SK-N-SH (cell line): Measurements from ENCODE around the gene FADS3. TPM values are rescaled to one million over a fixed set of nuclear protein-coding genes. Genes with fewer than 3 reads are reported as not detected.

Experiments
- CTCF ChIA-PET: fragments of 300-600, 350-600 bp; formaldehyde crosslinking; extraction: SDS; loops from one replicate; lab custom pipeline; 2021; lab: Yijun Ruan, JAX
- POLR2A ChIA-PET: fragments of 350-600 bp; sonication (Branson Sonifier 250); formaldehyde crosslinking; extraction: SDS; loops from one replicate; lab custom pipeline; 2020; ENCODE audit warnings: antibody characterized with exemption, inconsistent platforms; lab: Yijun Ruan, JAX
- DNase-seq: peaks from one replicate; pipeline ENCODE4 v3.0.0; 2012
- H2AFZ ChIP-seq: fragments of 200-600 bp; sonication (generic); 2 replicates; pipeline ENCODE4 v1.8.1; 2016; ENCODE audit warnings: antibody characterized with exemption, mild to moderate bottlenecking, low read depth
- H3F3A ChIP-seq: fragments of 200-600 bp; sonication (generic); replicated peaks from 2 replicates; pipeline ENCODE3; 2016; ENCODE audit warnings: antibody characterized with exemption, mild to moderate bottlenecking; ENCODE audit not compliant: insufficient read depth
- H3K27ac ChIP-seq, 2 experiments: fragments of 200-500 bp in 1 of 2; fragments of 200-600 bp in 1 of 2; sonication (Bioruptor generic) in 1 of 2; sonication (generic), shearing (Covaris generic) in 1 of 2; 2 replicates each; pipeline versions ENCODE4 v1.5.1 to v1.6.1; 2014 to 2016; ENCODE audit warnings: low read depth in 2 of 2, inconsistent platforms in 1 of 2, low read length in 1 of 2, mild to moderate bottlenecking in 1 of 2, mixed read lengths in 1 of 2
- H3K27me3 ChIP-seq: fragments of 200-600 bp; sonication (generic), shearing (Covaris generic); 2 replicates; pipeline ENCODE4 v1.6.1; 2016; ENCODE audit warnings: mixed run types; ENCODE audit not compliant: insufficient read depth
- H3K36me3 ChIP-seq, 2 experiments: fragments of 200-500 bp in 1 of 2; fragments of 200-600 bp in 1 of 2; sonication (Bioruptor generic) in 1 of 2; sonication (generic) in 1 of 2; replicated peaks in 1 of 2; 2 replicates each; pipeline versions ENCODE3 to v1.5.1; 2014 to 2016; ENCODE audit warnings: low read length in 1 of 2, mild to moderate bottlenecking in 1 of 2; ENCODE audit not compliant: insufficient read depth in 2 of 2, control insufficient read depth in 1 of 2
- H3K4me1 ChIP-seq, 2 experiments: fragments of 200-500 bp in 1 of 2; fragments of 200-600 bp in 1 of 2; sonication (Bioruptor generic) in 1 of 2; sonication (generic), shearing (Covaris generic) in 1 of 2; 2 replicates each; pipeline versions ENCODE4 v1.5.1 to v1.6.1; 2014 to 2016; ENCODE audit warnings: low read depth in 1 of 2, low read length in 1 of 2, mixed run types in 1 of 2; ENCODE audit not compliant: insufficient read depth in 2 of 2, control insufficient read depth in 1 of 2
- H3K4me2 ChIP-seq: fragments of 200-600 bp; sonication (generic), shearing (Covaris generic); 2 replicates; pipeline ENCODE4 v1.6.1; 2017; ENCODE audit warnings: mixed run types
- H3K4me3 ChIP-seq, 2 experiments: fragments of 200-500 bp in 1 of 2; fragments of 200-600 bp in 1 of 2; sonication (Bioruptor generic) in 1 of 2; sonication (generic), shearing (Covaris generic) in 1 of 2; 2 replicates each; pipeline versions ENCODE4 v1.5.1 to v1.8.1; 2014 to 2016; ENCODE audit warnings: low read depth in 2 of 2, inconsistent platforms in 1 of 2, low read length in 1 of 2, mild to moderate bottlenecking in 1 of 2, mixed read lengths in 1 of 2, moderate library complexity in 1 of 2
- H3K79me2 ChIP-seq: fragments of 200-600 bp; sonication (generic); 2 replicates; pipeline ENCODE4 v1.8.1; 2017; ENCODE audit warnings: mild to moderate bottlenecking; ENCODE audit not compliant: insufficient read depth
- H3K9ac ChIP-seq: fragments of 200-600 bp; sonication (generic); 2 replicates; pipeline ENCODE4 v1.6.1; 2017; ENCODE audit warnings: mixed run types
- H3K9me2 ChIP-seq: fragments of 200-600 bp; sonication (generic); 2 replicates; pipeline ENCODE4 v1.6.1; 2017; ENCODE audit warnings: mixed run types
- H3K9me3 ChIP-seq: fragments of 200-600 bp; sonication (generic); 2 replicates; pipeline ENCODE4 v1.6.1; 2017; ENCODE audit warnings: mixed run types, mild to moderate bottlenecking, moderate library complexity
- H4K20me1 ChIP-seq: fragments of 200-600 bp; sonication (generic); 2 replicates; pipeline ENCODE4 v1.6.1; 2017; ENCODE audit warnings: mild to moderate bottlenecking, mixed run types; ENCODE audit not compliant: insufficient read depth
- FOSL2 ChIP-seq: IDR thresholded peaks from 2 replicates; pipeline ENCODE4 v1.4.0; 2012; ENCODE audit warnings: low read depth, mild to moderate bottlenecking, moderate library complexity, borderline replicate concordance
- FOXM1 ChIP-seq: IDR thresholded peaks from 2 replicates; pipeline ENCODE4 v1.4.0; 2012; ENCODE audit warnings: low read depth, mild to moderate bottlenecking
- GABPA ChIP-seq: IDR thresholded peaks from 2 replicates; pipeline ENCODE4 v1.4.0; 2012; ENCODE audit warnings: low read depth, mild to moderate bottlenecking
- MEF2A ChIP-seq: IDR thresholded peaks from 2 replicates; pipeline ENCODE4 v1.4.0; 2012; ENCODE audit warnings: low read depth, borderline replicate concordance
- NRF1 ChIP-seq: IDR thresholded peaks from 2 replicates; pipeline ENCODE4 v1.6.1; 2012; ENCODE audit warnings: low read depth, mild to moderate bottlenecking, low read length
- RAD21 ChIP-seq: IDR thresholded peaks from 2 replicates; pipeline ENCODE4 v1.6.1; 2012; ENCODE audit warnings: mild to moderate bottlenecking, low read length
- RCOR1 ChIP-seq: fragments of 150-350 bp; IDR thresholded peaks from 2 replicates; pipeline ENCODE4 v1.6.1; 2017; ENCODE audit warnings: antibody characterized with exemption, low read length
- RXRA ChIP-seq: IDR thresholded peaks from 2 replicates; pipeline ENCODE4 v1.4.0; 2012; ENCODE audit warnings: low read depth, mild to moderate bottlenecking, borderline replicate concordance
- SMC3 ChIP-seq: IDR thresholded peaks from 2 replicates; pipeline ENCODE4 v1.6.1; 2012; ENCODE audit warnings: low read depth, low read length, improper control_type of control experiment
- TCF12 ChIP-seq: IDR thresholded peaks from 2 replicates; pipeline ENCODE4 v1.4.0; 2012
- TEAD4 ChIP-seq: IDR thresholded peaks from 2 replicates; pipeline ENCODE4 v1.4.0; 2012; ENCODE audit warnings: mild to moderate bottlenecking, borderline replicate concordance; ENCODE audit not compliant: insufficient read depth
- WGBS: methylation state at CpG from one replicate; pipeline ENCODE4 v1.1.6; 2017; ENCODE audit warnings: low lambda C conversion rate; 5-methylcytosine and 5-hydroxymethylcytosine counted together
- polyA plus RNA-seq, 3 experiments: library from polyadenylated mRNA; depleted of rRNA; stranded (reverse); fragments of >200 nt; gene quantifications; 2 replicates each; pipeline ENCODE4 v1.2.3, GENCODE V29; 2012
- TF ChIP-seq, protein P1 (sequence below): IDR thresholded peaks from 2 replicates; pipeline ENCODE4 v1.4.0; 2012; ENCODE audit warnings: low read depth, borderline replicate concordance
- TF ChIP-seq, protein P2 (sequence below): fragments of 200-600 bp; sonication (generic); IDR thresholded peaks from 2 replicates; pipeline ENCODE4 v1.6.1; 2017; ENCODE audit warnings: antibody characterized with exemption, mild to moderate bottlenecking, moderate library complexity
- TF ChIP-seq, protein P3 (sequence below): IDR thresholded peaks from 2 replicates; pipeline ENCODE4 v1.4.0; 2012; ENCODE audit warnings: low read depth, borderline replicate concordance
- TF ChIP-seq, protein P4 (sequence below): IDR thresholded peaks from 2 replicates; pipeline ENCODE4 v1.4.0; 2012; ENCODE audit warnings: low read depth

FADS3 gene
- polyA plus RNA-seq, 1 of the 3 experiments (the other 2 are of a cell fraction), result 93.3 TPM

DNA sequence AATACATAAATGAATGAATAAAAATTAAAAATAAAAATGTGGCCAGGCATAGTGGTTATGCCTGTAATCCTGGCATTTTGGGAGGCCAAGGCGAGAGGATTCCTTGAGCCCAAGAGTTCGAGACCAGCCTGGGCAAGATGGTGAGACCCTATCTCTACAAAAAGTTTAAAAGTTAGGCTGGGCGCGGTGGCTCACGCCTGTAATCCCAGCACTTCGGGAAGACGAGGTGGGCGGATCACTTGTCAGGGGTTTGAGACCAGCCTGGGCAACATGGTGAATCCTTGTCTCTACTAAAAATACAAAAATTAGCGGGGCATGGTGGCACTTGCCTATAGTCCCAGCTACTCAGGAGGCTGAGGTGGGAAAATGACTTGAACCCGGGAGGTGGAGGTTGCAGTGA lies 49.1 kb upstream of the FADS3 start (continued):
- TF ChIP-seq, protein P1, sequence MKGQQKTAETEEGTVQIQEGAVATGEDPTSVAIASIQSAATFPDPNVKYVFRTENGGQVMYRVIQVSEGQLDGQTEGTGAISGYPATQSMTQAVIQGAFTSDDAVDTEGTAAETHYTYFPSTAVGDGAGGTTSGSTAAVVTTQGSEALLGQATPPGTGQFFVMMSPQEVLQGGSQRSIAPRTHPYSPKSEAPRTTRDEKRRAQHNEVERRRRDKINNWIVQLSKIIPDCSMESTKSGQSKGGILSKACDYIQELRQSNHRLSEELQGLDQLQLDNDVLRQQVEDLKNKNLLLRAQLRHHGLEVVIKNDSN, result no peak
- TF ChIP-seq GABPA (no peak), MEF2A (no peak), FOXM1 (no peak), RXRA (no peak), RAD21 (no peak), NRF1 (no peak), TCF12 (no peak)
- TF ChIP-seq, protein P2, sequence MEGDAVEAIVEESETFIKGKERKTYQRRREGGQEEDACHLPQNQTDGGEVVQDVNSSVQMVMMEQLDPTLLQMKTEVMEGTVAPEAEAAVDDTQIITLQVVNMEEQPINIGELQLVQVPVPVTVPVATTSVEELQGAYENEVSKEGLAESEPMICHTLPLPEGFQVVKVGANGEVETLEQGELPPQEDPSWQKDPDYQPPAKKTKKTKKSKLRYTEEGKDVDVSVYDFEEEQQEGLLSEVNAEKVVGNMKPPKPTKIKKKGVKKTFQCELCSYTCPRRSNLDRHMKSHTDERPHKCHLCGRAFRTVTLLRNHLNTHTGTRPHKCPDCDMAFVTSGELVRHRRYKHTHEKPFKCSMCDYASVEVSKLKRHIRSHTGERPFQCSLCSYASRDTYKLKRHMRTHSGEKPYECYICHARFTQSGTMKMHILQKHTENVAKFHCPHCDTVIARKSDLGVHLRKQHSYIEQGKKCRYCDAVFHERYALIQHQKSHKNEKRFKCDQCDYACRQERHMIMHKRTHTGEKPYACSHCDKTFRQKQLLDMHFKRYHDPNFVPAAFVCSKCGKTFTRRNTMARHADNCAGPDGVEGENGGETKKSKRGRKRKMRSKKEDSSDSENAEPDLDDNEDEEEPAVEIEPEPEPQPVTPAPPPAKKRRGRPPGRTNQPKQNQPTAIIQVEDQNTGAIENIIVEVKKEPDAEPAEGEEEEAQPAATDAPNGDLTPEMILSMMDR, result no peak
- TF ChIP-seq, protein P3, sequence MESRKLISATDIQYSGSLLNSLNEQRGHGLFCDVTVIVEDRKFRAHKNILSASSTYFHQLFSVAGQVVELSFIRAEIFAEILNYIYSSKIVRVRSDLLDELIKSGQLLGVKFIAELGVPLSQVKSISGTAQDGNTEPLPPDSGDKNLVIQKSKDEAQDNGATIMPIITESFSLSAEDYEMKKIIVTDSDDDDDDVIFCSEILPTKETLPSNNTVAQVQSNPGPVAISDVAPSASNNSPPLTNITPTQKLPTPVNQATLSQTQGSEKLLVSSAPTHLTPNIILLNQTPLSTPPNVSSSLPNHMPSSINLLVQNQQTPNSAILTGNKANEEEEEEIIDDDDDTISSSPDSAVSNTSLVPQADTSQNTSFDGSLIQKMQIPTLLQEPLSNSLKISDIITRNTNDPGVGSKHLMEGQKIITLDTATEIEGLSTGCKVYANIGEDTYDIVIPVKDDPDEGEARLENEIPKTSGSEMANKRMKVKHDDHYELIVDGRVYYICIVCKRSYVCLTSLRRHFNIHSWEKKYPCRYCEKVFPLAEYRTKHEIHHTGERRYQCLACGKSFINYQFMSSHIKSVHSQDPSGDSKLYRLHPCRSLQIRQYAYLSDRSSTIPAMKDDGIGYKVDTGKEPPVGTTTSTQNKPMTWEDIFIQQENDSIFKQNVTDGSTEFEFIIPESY, result no peak

DNA sequence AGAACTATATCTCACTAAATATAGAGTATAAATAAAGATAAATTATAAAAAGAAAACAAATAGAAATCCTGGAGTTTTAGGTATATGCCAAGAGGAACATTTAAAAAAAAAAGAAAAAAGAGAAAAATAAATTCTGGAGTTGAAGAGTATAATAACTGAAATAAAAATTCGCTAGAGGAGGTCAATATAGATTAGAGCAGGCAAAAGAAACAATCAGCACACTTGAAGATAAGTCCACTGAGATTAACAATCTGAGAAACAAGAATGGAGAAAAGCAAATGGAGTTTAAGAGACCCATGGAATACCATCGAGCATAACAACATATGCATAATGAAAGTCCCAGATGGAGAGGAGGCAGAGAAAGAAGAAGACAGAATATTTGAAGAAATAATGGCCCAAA lies 44.5 kb upstream of the FADS3 start:
- no peak overlapping the region for H2AFZ ChIP-seq
- H3K36me3 ChIP-seq, result no peaks in the 10 kb centered on the region
- no peaks in the 10 kb centered on the region for H3K9me2 ChIP-seq
- WGBS, result 9% methylated on average over 2 of the region's 2 CpGs
- no peaks in the 10 kb centered on the region for H4K20me1 ChIP-seq
- ChIA-PET CTCF (interaction anchor here (1.3 to 5.5 kb wide), 3 partner anchors 12 to 146 kb away, joined by 7 to 54 read pairs (median 15); no protein-coding TSS in a partner anchor), POLR2A (no interaction called here)
- no peak overlapping the region for H3K27ac ChIP-seq
- no peaks in the 10 kb centered on the region for H3K79me2 ChIP-seq
- TF ChIP-seq RXRA (no peak), SMC3 (no peak), TEAD4 (no peak), GABPA (no peak), FOSL2 (no peak), RCOR1 (no peak)
- TF ChIP-seq, protein P4, sequence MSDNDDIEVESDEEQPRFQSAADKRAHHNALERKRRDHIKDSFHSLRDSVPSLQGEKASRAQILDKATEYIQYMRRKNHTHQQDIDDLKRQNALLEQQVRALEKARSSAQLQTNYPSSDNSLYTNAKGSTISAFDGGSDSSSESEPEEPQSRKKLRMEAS, result no peak
- TF ChIP-seq, protein P1, result no peak
- TF ChIP-seq, all 33 proteins: peak for 0
- H3K27me3 ChIP-seq, result no peaks in the 10 kb centered on the region
- H3K4me3 ChIP-seq, result no peak overlapping the region
- no peak overlapping the region for H3K9ac ChIP-seq
- H3K4me1 ChIP-seq, result no peaks in the 10 kb centered on the region
- no peaks in the 10 kb centered on the region for H3F3A ChIP-seq
- no peak overlapping the region for H3K4me2 ChIP-seq
- DNase-seq, result no peak
- H3K9me3 ChIP-seq, result peaks cover 10% of the 10 kb centered on the region; the same call in 1 of the 2 replicates
